K562 (cell line): ENCODE data around the gene PLEKHM1. TPM values are rescaled to one million over a fixed set of nuclear protein-coding genes. Genes with fewer than 3 reads are reported as not detected.

Experiments used
- ATAC-seq: fragments of 200-7000 bp; cut with Tn5 transposase; 3 replicates; pipeline ENCODE4 v1.9.1; 2020; ENCODE audit warnings: moderate library complexity
- BruUV-seq: library from RNA; stranded (reverse); fragments of 400-500 nt; replicated peaks from 2 replicates; lab custom pipeline; 2021; lab: Mats Ljungman, UMichigan
- CTCF ChIA-PET: fragments of 300-600 bp; formaldehyde crosslinking; extraction: SDS; loops from one replicate; lab custom pipeline; 2021; ENCODE audit warnings: low intra/inter-chr PET ratio; lab: Yijun Ruan, JAX
- POLR2A ChIA-PET: fragments of 300-600, 350-650 bp; sonication (Branson Sonifier 250); formaldehyde crosslinking; extraction: SDS; loops from one replicate; lab custom pipeline; 2021; ENCODE audit warnings: antibody characterized with exemption, inconsistent platforms; lab: Yijun Ruan, JAX
- DNase-seq, 4 experiments: peaks; one replicate each; pipeline versions ENCODE4 v3.0.0 to v3.0.0-alpha.2; 2011 to 2018; ENCODE audit warnings: low spot score in 3 of 4, mixed read lengths in 3 of 4; ENCODE audit errors: extremely low read depth in 1 of 4
- FAIRE-seq: peaks from 2 replicates; lab custom pipeline; 2011; peaks lifted over from hg19 to GRCh38; lab: Jason Lieb, UNC
- H2AFZ ChIP-seq: 2 replicates; pipeline ENCODE4 v1.6.0; 2011; ENCODE audit warnings: low read depth, low read length, control low read depth, inconsistent platforms
- H3K27ac ChIP-seq: fragments of 200-600 bp; 3 replicates; pipeline ENCODE4 v1.8.0; 2011; ENCODE audit warnings: low read depth, mild to moderate bottlenecking, control low read depth, inconsistent platforms, low read length, moderate library complexity, mixed read lengths; ENCODE audit errors: extremely low read depth
- H3K27me3 ChIP-seq, 2 experiments: fragments of 300-600 bp in 1 of 2; 2 replicates in 1 of 2; 3 replicates in 1 of 2; pipeline versions ENCODE4 v1.6.0 to v1.8.0; 2011; ENCODE audit warnings: inconsistent platforms in 2 of 2, low read length in 2 of 2, mild to moderate bottlenecking in 1 of 2, mixed read lengths in 1 of 2, moderate library complexity in 1 of 2; ENCODE audit not compliant: control insufficient read depth in 2 of 2, insufficient read depth in 2 of 2
- H3K36me3 ChIP-seq: fragments of 300-600 bp; 3 replicates; pipeline ENCODE4 v1.8.0; 2011; ENCODE audit warnings: mild to moderate bottlenecking, low read length, inconsistent platforms; ENCODE audit not compliant: control insufficient read depth, insufficient read depth
- H3K4me1 ChIP-seq, 2 experiments: fragments of 200-600 bp in 1 of 2; replicated peaks in 1 of 2; 2 replicates in 1 of 2; 3 replicates in 1 of 2; pipeline versions ENCODE4 v1.5.1 to v1.8.0; 2011; ENCODE audit warnings: inconsistent platforms in 2 of 2, low read length in 2 of 2, mild to moderate bottlenecking in 1 of 2, mixed read lengths in 1 of 2, moderate library complexity in 1 of 2; ENCODE audit not compliant: control insufficient read depth in 2 of 2, insufficient read depth in 2 of 2
- H3K4me2 ChIP-seq: 2 replicates; pipeline ENCODE4 v1.6.1; 2011; ENCODE audit warnings: low read length, control low read depth, inconsistent platforms, mixed read lengths; ENCODE audit not compliant: insufficient read depth
- H3K4me3 ChIP-seq: fragments of 200-600 bp; sonication (generic), shearing (Covaris generic); 2 replicates; pipeline ENCODE4 v1.5.1; 2016; ENCODE audit warnings: control low read depth, inconsistent platforms
- H3K79me2 ChIP-seq: fragments of 200-600 bp; 3 replicates; pipeline ENCODE4 v1.8.0; 2011; ENCODE audit warnings: low read length, inconsistent platforms; ENCODE audit not compliant: control insufficient read depth, insufficient read depth
- H3K9ac ChIP-seq, 2 experiments: 2 replicates each; pipeline versions ENCODE4 v1.6.0 to v1.6.1; 2011; ENCODE audit warnings: low read depth in 2 of 2, low read length in 2 of 2, control low read depth in 1 of 2, inconsistent platforms in 1 of 2, mild to moderate bottlenecking in 1 of 2, mixed read lengths in 1 of 2; ENCODE audit not compliant: insufficient read depth in 1 of 2
- H3K9me1 ChIP-seq: one replicate; pipeline ENCODE4 v1.6.0; 2011; ENCODE audit warnings: inconsistent platforms, mild to moderate bottlenecking, low read length, moderate library complexity; ENCODE audit not compliant: control insufficient read depth, insufficient read depth
- H3K9me3 ChIP-seq: replicated peaks from 2 replicates; pipeline ENCODE4 v1.5.1; 2011; ENCODE audit warnings: low read depth, low read length, inconsistent platforms; ENCODE audit not compliant: control insufficient read depth, insufficient read depth
- H4K20me1 ChIP-seq: replicated peaks from 2 replicates; pipeline ENCODE4 v1.6.1; 2011; ENCODE audit warnings: low read length, inconsistent platforms, mixed read lengths; ENCODE audit not compliant: control insufficient read depth, insufficient read depth
- ARID1B ChIP-seq: fragments of 450-650 bp; IDR thresholded peaks from 2 replicates; pipeline ENCODE4 v1.6.1; 2016; ENCODE audit warnings: antibody characterized with exemption, mild to moderate bottlenecking, inconsistent platforms
- ARID2 ChIP-seq: fragments of 450-650 bp; IDR thresholded peaks from 2 replicates; pipeline ENCODE4 v1.6.1; 2017; ENCODE audit warnings: antibody characterized with exemption, mild to moderate bottlenecking
- ATF7 ChIP-seq: fragments of 450-650 bp; IDR thresholded peaks from 2 replicates; pipeline ENCODE4 v1.7.1; 2014; ENCODE audit warnings: mild to moderate bottlenecking, moderate library complexity
- BRCA1 ChIP-seq, 2 experiments: fragments of 450-650 bp in 1 of 2; sonication (generic) in 1 of 2; formaldehyde crosslinking in 1 of 2; IDR thresholded peaks; 2 replicates each; pipeline versions ENCODE4 v1.5.0 to v1.6.1; 2017 to 2020; ENCODE audit warnings: mild to moderate bottlenecking in 1 of 2, missing genetic modification reagents in 1 of 2
- DACH1 ChIP-seq: fragments of 450-650 bp; IDR thresholded peaks from 2 replicates; pipeline ENCODE4 v1.6.1; 2018; ENCODE audit not compliant: partially characterized antibody
- DMBX1 ChIP-seq: fragments of 250-450 bp; sonication (Bioruptor Pico); IDR thresholded peaks from 2 replicates; pipeline ENCODE4 v1.8.0; 2022; ENCODE audit warnings: inconsistent platforms, mild to moderate bottlenecking, moderate library complexity, borderline replicate concordance
- ELF1 ChIP-seq: fragments of 200-800 bp; sonication (Bioruptor generic); IDR thresholded peaks from 2 replicates; pipeline ENCODE4 v1.6.1; 2016; ENCODE audit warnings: missing genetic modification characterization, missing compliant biosample characterization
- HLTF ChIP-seq: fragments of 450-650 bp; IDR thresholded peaks from 2 replicates; pipeline ENCODE4 v1.6.1; 2016
- HMGXB4 ChIP-seq: sonication (generic); formaldehyde crosslinking; IDR thresholded peaks from 2 replicates; pipeline ENCODE4 v1.8.1; 2023; ENCODE audit warnings: mild to moderate bottlenecking, missing genetic modification reagents
- LCOR ChIP-seq: sonication (generic); formaldehyde crosslinking; IDR thresholded peaks from 2 replicates; pipeline ENCODE4 v1.8.0; 2022; ENCODE audit warnings: mild to moderate bottlenecking, missing genetic modification reagents
- NR0B1 ChIP-seq: fragments of 450-650 bp; IDR thresholded peaks from one replicate; pipeline ENCODE4 v1.6.1; 2018; ENCODE audit warnings: mild to moderate bottlenecking, moderate library complexity; ENCODE audit not compliant: partially characterized antibody
- NR4A1 ChIP-seq, 2 experiments: fragments of 250-450 bp in 1 of 2; fragments of 450-650 bp in 1 of 2; sonication (Bioruptor Pico) in 1 of 2; IDR thresholded peaks; 2 replicates each; pipeline versions ENCODE4 v1.4.0 to v1.6.1; 2016 to 2020; ENCODE audit warnings: mild to moderate bottlenecking in 2 of 2, missing compliant biosample characterization in 1 of 2, missing genetic modification characterization in 1 of 2, moderate library complexity in 1 of 2
- POLR2AphosphoS5 ChIP-seq: IDR thresholded peaks from 2 replicates; pipeline ENCODE4 v1.6.1; 2011; ENCODE audit warnings: mild to moderate bottlenecking, low read depth, low read length, moderate library complexity; ENCODE audit not compliant: control insufficient read depth, insufficient read depth
- RAD21 ChIP-seq, 2 experiments: fragments of 250-450 bp in 1 of 2; fragments of 450-650 bp in 1 of 2; sonication (Bioruptor Pico) in 1 of 2; formaldehyde crosslinking in 1 of 2; IDR thresholded peaks in 1 of 2; conservative IDR thresholded peaks in 1 of 2; 2 replicates each; pipeline versions ENCODE4 v1.4.0 to v1.8.0; 2020 to 2022; ENCODE audit warnings: mild to moderate bottlenecking in 2 of 2, moderate library complexity in 1 of 2
- SAP30 ChIP-seq: fragments of 200-600 bp; sonication (generic); IDR thresholded peaks from 2 replicates; pipeline ENCODE4 v1.6.1; 2012; ENCODE audit warnings: borderline replicate concordance, low read depth, mild to moderate bottlenecking, moderate library complexity, low read length, control low read depth, inconsistent platforms; ENCODE audit not compliant: insufficient read depth, poor library complexity, severe bottlenecking
- STAT5B ChIP-seq: fragments of 250-450 bp; sonication (Bioruptor Pico); IDR thresholded peaks from 2 replicates; pipeline ENCODE4 v1.8.0; 2021; ENCODE audit warnings: mild to moderate bottlenecking, inconsistent platforms
- TRIM24 ChIP-seq, 2 experiments: fragments of 450-650 bp; IDR thresholded peaks; 2 replicates each; pipeline ENCODE4 v1.6.1; 2016
- ZNF384 ChIP-seq: IDR thresholded peaks from 2 replicates; pipeline ENCODE4 v1.6.1; 2012; ENCODE audit warnings: low read depth, low read length, improper control_type of control experiment
- ZNF830 ChIP-seq: fragments of 250-450 bp; sonication (Bioruptor Pico); IDR thresholded peaks from 2 replicates; pipeline ENCODE4 v1.5.0; 2021; ENCODE audit warnings: mild to moderate bottlenecking
- WGBS: fragments of 100-300 bp; shearing (Covaris generic); methylation state at CpG from one replicate; pipeline ENCODE4 v1.1.6; 2016; ENCODE audit warnings: low coverage, mixed read lengths; ENCODE audit not compliant: insufficient coverage; ENCODE audit errors: missing lambda C conversion rate; 5-methylcytosine and 5-hydroxymethylcytosine counted together
- in situ Hi-C: fragments of 300-500 bp; cut with MboI; formaldehyde crosslinking; loops from 4 replicates; pipeline ENCODE4 v1.15.0; 2018; ENCODE audit warnings: inconsistent platforms, mixed read lengths
- intact Hi-C: fragments of 100-400 bp; cut with micrococcal nuclease; formaldehyde crosslinking; loops from 2 replicates; pipeline ENCODE4 v1.14.2; 2022
- polyA plus RNA-seq, 8 experiments: library from polyadenylated mRNA; depleted of rRNA in 4 of 8; stranded (reverse) in 5 of 8; unstranded in 3 of 8; fragments of >200 nt; fragmentation: Nextera tagmentation in 2 of 8; fragmentation: Illumina TruSeq in 1 of 8; extraction: Ambion mirVana in 2 of 8; extraction: Trizol in 1 of 8; gene quantifications; 2 replicates each; pipeline versions ENCODE4 v1.2.1 to v1.2.3, GENCODE V29; 2011 to 2014; ENCODE audit warnings: inconsistent platforms in 1 of 8, missing spikeins in 1 of 8
- total RNA-seq, 7 experiments: library from RNA; depleted of rRNA in 6 of 7; stranded (reverse); fragments of >200 nt in 6 of 7; fragmentation: Illumina TruSeq in 2 of 7; extraction: Trizol in 2 of 7; gene quantifications; 2 replicates each; pipeline versions ENCODE4 v1.2.1 to v1.2.3, GENCODE V29; 2011 to 2021; ENCODE audit warnings: low replicate concordance in 1 of 7

The PLEKHM1 gene
- total and polyA plus RNA-seq, 9 of the 15 experiments (the other 6 are each of a cell fraction or from before 2014, with no cell fraction given), result 0.13 to 23.3 (median 5.7) TPM

- POLR2A ChIA-PET, result no interaction called here
- Histone ChIP-seq H3K4me3 (no peak overlapping the region), H3K4me1 (peaks cover 14 to 29% of the 10 kb centered on the region in 2 experiments; a peak in 4 of 5 replicates), H3K27ac (peak overlapping the region; percentile 61), H3K27me3 (0 out of 5 replicates have a peak, but pooled peaks cover 0 to 4% of the 10 kb centered on the region in 2 experiments), H3K9me3 (no peaks in the 10 kb centered on the region), H2AFZ (peak overlapping the region; percentile 82), H3K4me2 (peak overlapping the region; percentile 53), H3K36me3 (no peaks in the 10 kb centered on the region), H3K79me2 (no peaks in the 10 kb centered on the region), H3K9me1 (no peaks in the 10 kb centered on the region), H4K20me1 (no peaks in the 10 kb centered on the region; the same call in 1 of the 2 replicates), H3K9ac (peak overlapping the region; percentile 45 to 72)
- 17% methylated on average over 27 of the region's 30 CpGs for whole genome bisulfite sequencing
- in situ Hi-C loops, result no loop called here
- CTCF ChIA-PET, result interaction anchor here (0.6 to 2.2 kb wide), 5 partner anchors 15 to 437 kb away, joined by 3 to 10 read pairs (median 5); no protein-coding TSS in a partner anchor
- FAIRE-seq (peak; percentile 97), DNase-seq (peak; percentile 93 to 95 (median 94)), ATAC-seq (peak; percentile 94)
- no TSS peak for BruUV-seq
- intact Hi-C loops, result loop anchor here (2.0 to 10.0 kb wide), 2 partner anchors 34 to 460 kb away; no protein-coding TSS in a partner anchor
- TF ChIP-seq ZNF830 (CRISPR knock-in tag) (no peak), LCOR (CRISPR knock-in tag) (0 out of 2 replicates have a peak, but pooled peaks have one; percentile 70), HLTF (0 out of 2 replicates have a peak, but pooled peaks have one; percentile 77), BRCA1 (IDR thresholded peaks at IDR 0.05) (no peak), BRCA1 (CRISPR knock-in tag; IDR thresholded peaks at IDR 0.05) (no peak), DACH1 (peak; percentile 20), POLR2AphosphoS5 (peak; percentile 79), ARID2 (peak; percentile 73), NR4A1 (CRISPR knock-in tag; IDR thresholded peaks at IDR 0.05) (no peak), NR4A1 (tag; IDR thresholded peaks at IDR 0.05) (no peak), STAT5B (CRISPR knock-in tag) (no peak), ZNF384 (peak; percentile 85), ATF7 (peak; percentile 39; the same call in 1 of the 2 replicates), RAD21 (CRISPR knock-in tag; conservative IDR thresholded peaks at IDR 0.05 in 1 of 2, IDR thresholded peaks at IDR 0.05 in 1 of 2) (peak; percentile 69 to 84), HMGXB4 (CRISPR knock-in tag) (no peak), NR0B1 (no peak), TRIM24 (IDR thresholded peaks at IDR 0.05) (peak; percentile 71 to 84; a peak in 3 of 4 replicates), ARID1B (peak; percentile 91), SAP30 (no peak), ELF1 (no peak), DMBX1 (CRISPR knock-in tag) (no peak)
Measured at GRCh38 chr17:45394913-45395568, 95.5 kb downstream of the PLEKHM1 start.
